ENCODE data around the gene C8A. TPM values are rescaled to one million over a fixed set of nuclear protein-coding genes. Genes with fewer than 3 reads are reported as not detected.

The C8A gene
- total RNA-seq, 2 donors from 2014 or later, result not detected

- TF ChIP-seq CTCF (conservative IDR thresholded peaks at IDR 0.05), result no peak
- Mint-ChIP-seq H3K27me3 (ENCODE audit: insufficient read depth) (peaks cover 9% of the 10 kb centered on the region), H3K9me3 (peaks cover 5% of the 10 kb centered on the region), H3K36me3 (ENCODE audit: low read depth) (no peaks in the 10 kb centered on the region), H3K27ac (no peak overlapping the region), H3K4me3 (no peak overlapping the region), H3K4me1 (peaks cover 19% of the 10 kb centered on the region)
- DNase-seq, result no peak
- Histone ChIP-seq H3K4me1 (ENCODE audit: control insufficient read depth, insufficient read depth, low read length) (peaks cover 9% of the 10 kb centered on the region), H3K27me3 (ENCODE audit: control insufficient read depth, insufficient read depth, low read length, poor library complexity, severe bottlenecking) (no peaks in the 10 kb centered on the region), H3K27ac (ENCODE audit: low read depth, low read length) (no peak overlapping the region), H3K9ac (ENCODE audit: extremely low read depth, low read length, poor library complexity, severe bottlenecking) (no peak overlapping the region), H3K36me3 (ENCODE audit: control insufficient read depth, insufficient read depth, low read length) (no peaks in the 10 kb centered on the region), H3K4me3 (ENCODE audit: low read length) (no peak overlapping the region), H3K9me3 (ENCODE audit: control insufficient read depth, low read length) (no peaks in the 10 kb centered on the region)
- WGBS, 2 experiments (ENCODE audit: insufficient coverage in 1 of 2, insufficient read length in 1 of 2), result 90% methylated on average over 4 to 5 of the region's 5 CpGs
These were observed 20.3 kb upstream of the C8A start for GRCh38 chr1:56834137-56834900.

- H3K4me3 Mint-ChIP-seq, result no peak overlapping the region
- no peaks in the 10 kb centered on the region for H3K36me3 Mint-ChIP-seq (ENCODE audit: low read depth)
- no peak for TF ChIP-seq CTCF (conservative IDR thresholded peaks at IDR 0.05)
- no peaks in the 10 kb centered on the region for H3K9me3 ChIP-seq (ENCODE audit: control insufficient read depth, low read length)
- no peak overlapping the region for H3K4me3 ChIP-seq (ENCODE audit: low read length)
- peaks cover 19% of the 10 kb centered on the region for H3K4me1 Mint-ChIP-seq
- H3K4me1 ChIP-seq (ENCODE audit: control insufficient read depth, insufficient read depth, low read length), result peaks cover 9% of the 10 kb centered on the region
- H3K27ac Mint-ChIP-seq, result no peak overlapping the region
- WGBS, 2 experiments (ENCODE audit: insufficient coverage in 1 of 2, insufficient read length in 1 of 2), result 91 to 95% methylated on average over 5 of the region's 5 CpGs
- H3K9ac ChIP-seq (ENCODE audit: extremely low read depth, low read length, poor library complexity, severe bottlenecking), result no peak overlapping the region
- peaks cover 9% of the 10 kb centered on the region for H3K9me3 Mint-ChIP-seq
- DNase-seq, result no peak
- H3K27ac ChIP-seq (ENCODE audit: low read depth, low read length), result no peak overlapping the region
- peaks cover 13% of the 10 kb centered on the region for H3K27me3 Mint-ChIP-seq (ENCODE audit: insufficient read depth)
- H3K27me3 ChIP-seq (ENCODE audit: control insufficient read depth, insufficient read depth, low read length, poor library complexity, severe bottlenecking), result no peaks in the 10 kb centered on the region
- no peaks in the 10 kb centered on the region for H3K36me3 ChIP-seq (ENCODE audit: control insufficient read depth, insufficient read depth, low read length)
These were observed 18.9 kb upstream of the C8A start for GRCh38 chr1:56835657-56836056.

GRCh38 chr1:56836359-56836758, 18.2 kb upstream of the C8A start:
- no peaks in the 10 kb centered on the region for H3K36me3 Mint-ChIP-seq (ENCODE audit: low read depth)
- H3K27ac Mint-ChIP-seq, result no peak overlapping the region
- no peak overlapping the region for H3K27ac ChIP-seq (ENCODE audit: low read depth, low read length)
- no peaks in the 10 kb centered on the region for H3K27me3 ChIP-seq (ENCODE audit: control insufficient read depth, insufficient read depth, low read length, poor library complexity, severe bottlenecking)
- 97 to 98% methylated on average over 3 to 4 of the region's 4 CpGs for WGBS, 2 experiments (ENCODE audit: insufficient coverage in 1 of 2, insufficient read length in 1 of 2)
- TF ChIP-seq CTCF (conservative IDR thresholded peaks at IDR 0.05), result no peak
- H3K27me3 Mint-ChIP-seq (ENCODE audit: insufficient read depth), result peaks cover 15% of the 10 kb centered on the region
- H3K9ac ChIP-seq (ENCODE audit: extremely low read depth, low read length, poor library complexity, severe bottlenecking), result no peak overlapping the region
- peaks cover 9% of the 10 kb centered on the region for H3K4me1 ChIP-seq (ENCODE audit: control insufficient read depth, insufficient read depth, low read length)
- no peaks in the 10 kb centered on the region for H3K9me3 ChIP-seq (ENCODE audit: control insufficient read depth, low read length)
- no peaks in the 10 kb centered on the region for H3K36me3 ChIP-seq (ENCODE audit: control insufficient read depth, insufficient read depth, low read length)
- H3K9me3 Mint-ChIP-seq, result peaks cover 9% of the 10 kb centered on the region
- DNase-seq, result no peak
- no peak overlapping the region for H3K4me3 ChIP-seq (ENCODE audit: low read length)
- H3K4me3 Mint-ChIP-seq, result no peak overlapping the region
- peaks cover 19% of the 10 kb centered on the region for H3K4me1 Mint-ChIP-seq

Measured in endodermal cell (in vitro differentiated cells).